ENCODE measurements around the gene METTL27. TPM values are rescaled to one million over a fixed set of nuclear protein-coding genes. Genes with fewer than 3 reads are reported as not detected.
A peak's percentile ranks its signal among the peaks of the same experiment; 100 is the strongest.

METTL27 gene
- total and polyA plus RNA-seq, 9 of the 15 experiments (the other 6 are each of a cell fraction or from before 2014, with no cell fraction given), result 0.08 to 0.82 (median 0.33) TPM; not detected in 4

- TF ChIP-seq NR2C1 (IDR thresholded peaks at IDR 0.05) (peak; percentile 39; the same call in 1 of the 2 replicates), NR2C1 (tag; IDR thresholded peaks at IDR 0.05) (no peak), ZNF830 (CRISPR knock-in tag; IDR thresholded peaks at IDR 0.05) (no peak), LCOR (CRISPR knock-in tag; IDR thresholded peaks at IDR 0.05) (peak; percentile 93), SPI1 (IDR thresholded peaks at IDR 0.05; ENCODE audit: borderline replicate concordance, low read depth, low read length) (no peak), CREB5 (CRISPR knock-in tag; IDR thresholded peaks at IDR 0.05) (no peak), C11orf30 (IDR thresholded peaks at IDR 0.05; ENCODE audit: low read depth) (peak; percentile 73), NELFE (IDR thresholded peaks at IDR 0.05; ENCODE audit: insufficient read depth, insufficient read length) (no peak), CBX8 (IDR thresholded peaks at IDR 0.05; ENCODE audit: borderline replicate concordance, extremely low read depth, low read depth, low read length, poor library complexity, severe bottlenecking) (no peak), ZSCAN29 (IDR thresholded peaks at IDR 0.05) (no peak), ZNF41 (CRISPR knock-in tag; conservative IDR thresholded peaks at IDR 0.05) (no peak), ZNF584 (CRISPR knock-in tag; IDR thresholded peaks at IDR 0.05; ENCODE audit: low read depth) (no peak), SNIP1 (IDR thresholded peaks at IDR 0.05; ENCODE audit: low read depth) (no peak)
These were observed 9.4 kb upstream of the METTL27 start (continued) for GRCh38 chr7:73851410-73852338.
